Measurements from ENCODE around the gene KCNIP4. TPM values are rescaled to one million over a fixed set of nuclear protein-coding genes. Genes with fewer than 3 reads are reported as not detected.

Gene KCNIP4
- polyA plus RNA-seq, 3 donors, result 0.09 to 0.25 TPM; not detected in 1

GRCh38 chr4:20680736-20681135, 1267.8 kb downstream of the KCNIP4 start:
- intact Hi-C loops (cut with micrococcal nuclease), result loop anchor here (5.0 to 10.0 kb wide), 2 partner anchors 263 to 1986 kb away; no protein-coding TSS in a partner anchor
- no peak for DNase-seq

GRCh38 chr4:20679951-20680350, 1268.6 kb downstream of the KCNIP4 start:
- Histone ChIP-seq H3K79me2 (ENCODE audit: insufficient read depth, low read length) (no peaks in the 10 kb centered on the region), H3K9ac (ENCODE audit: insufficient read depth, low read length, poor library complexity, severe bottlenecking) (no peak overlapping the region), H3K4me2 (replicated peaks; ENCODE audit: extremely low read depth, low read length, poor library complexity, severe bottlenecking) (no peak overlapping the region), H3K27me3 (ENCODE audit: control insufficient read depth in 2 of 2, insufficient read depth in 2 of 2, low read length in 2 of 2) (no peaks in the 10 kb centered on the region), H3K4me3 (replicated peaks in 1 of 3; ENCODE audit: low read depth in 2 of 3, low read length in 3 of 3) (no peak overlapping the region), H4K20me1 (ENCODE audit: insufficient read depth, low read length) (no peaks in the 10 kb centered on the region), H3K36me3 (replicated peaks in 1 of 2; ENCODE audit: control insufficient read depth in 1 of 2, insufficient read depth in 2 of 2, low read length in 2 of 2) (no peaks in the 10 kb centered on the region), H3K4me1 (ENCODE audit: control insufficient read depth in 1 of 2, insufficient read depth in 2 of 2, low read length in 2 of 2) (no peaks in the 10 kb centered on the region), H3K27ac (ENCODE audit: low read depth in 1 of 2, low read length in 2 of 2) (no peak overlapping the region), H2AFZ (ENCODE audit: insufficient read depth, low read depth, low read length, poor library complexity, severe bottlenecking) (no peak overlapping the region), H3K9me3 (replicated peaks in 1 of 2; ENCODE audit: control insufficient read depth in 1 of 2, insufficient read depth in 1 of 2, low read length in 2 of 2) (no peaks in the 10 kb centered on the region)
- Mint-ChIP-seq H3K27me3 (ENCODE audit: low read depth in 3 of 3) (peaks cover 4 to 6% (median 4%) of the 10 kb centered on the region in 3 donors), H3K4me1 (no peaks in the 10 kb centered on the region), H3K27ac (no peak overlapping the region), H3K36me3 (no peaks in the 10 kb centered on the region), H3K4me3 (no peak overlapping the region), H3K9me3 (no peaks in the 10 kb centered on the region)
- no CpG with 5 or more reads among the region's 1 CpG for WGBS (ENCODE audit: insufficient coverage)
- DNase-seq, result no peak
- TF ChIP-seq CTCF (IDR thresholded peaks at IDR 0.05), result no peak
- intact Hi-C loops (cut with micrococcal nuclease), result loop anchor here (5.0 to 10.0 kb wide), 2 partner anchors 263 to 1985 kb away; no protein-coding TSS in a partner anchor

More at GRCh38 chr4:20680736-20681135, 1267.8 kb downstream of the KCNIP4 start:
- Mint-ChIP-seq H3K27me3 (ENCODE audit: low read depth in 3 of 3) (peaks cover 4 to 6% (median 4%) of the 10 kb centered on the region in 3 donors), H3K4me1 (no peaks in the 10 kb centered on the region), H3K27ac (no peak overlapping the region), H3K9me3 (no peaks in the 10 kb centered on the region), H3K36me3 (no peaks in the 10 kb centered on the region), H3K4me3 (no peak overlapping the region)
- Histone ChIP-seq H2AFZ (ENCODE audit: insufficient read depth, low read depth, low read length, poor library complexity, severe bottlenecking) (no peak overlapping the region), H4K20me1 (ENCODE audit: insufficient read depth, low read length) (no peaks in the 10 kb centered on the region), H3K4me2 (replicated peaks; ENCODE audit: extremely low read depth, low read length, poor library complexity, severe bottlenecking) (no peak overlapping the region), H3K36me3 (replicated peaks in 1 of 2; ENCODE audit: control insufficient read depth in 1 of 2, insufficient read depth in 2 of 2, low read length in 2 of 2) (no peaks in the 10 kb centered on the region), H3K4me1 (ENCODE audit: control insufficient read depth in 1 of 2, insufficient read depth in 2 of 2, low read length in 2 of 2) (no peaks in the 10 kb centered on the region), H3K79me2 (ENCODE audit: insufficient read depth, low read length) (no peaks in the 10 kb centered on the region), H3K4me3 (replicated peaks in 1 of 3; ENCODE audit: low read depth in 2 of 3, low read length in 3 of 3) (no peak overlapping the region), H3K27me3 (ENCODE audit: control insufficient read depth in 2 of 2, insufficient read depth in 2 of 2, low read length in 2 of 2) (no peaks in the 10 kb centered on the region), H3K9me3 (replicated peaks in 1 of 2; ENCODE audit: control insufficient read depth in 1 of 2, insufficient read depth in 1 of 2, low read length in 2 of 2) (no peaks in the 10 kb centered on the region), H3K9ac (ENCODE audit: insufficient read depth, low read length, poor library complexity, severe bottlenecking) (no peak overlapping the region), H3K27ac (ENCODE audit: low read depth in 1 of 2, low read length in 2 of 2) (no peak overlapping the region)
- TF ChIP-seq CTCF (IDR thresholded peaks at IDR 0.05), result no peak
- 60% methylated on average over 1 of the region's 1 CpG for WGBS (ENCODE audit: insufficient coverage)

All from CD14-positive monocyte (primary cell).